ENCODE data around the gene MYOCOS.

The MYOCOS gene

DNA sequence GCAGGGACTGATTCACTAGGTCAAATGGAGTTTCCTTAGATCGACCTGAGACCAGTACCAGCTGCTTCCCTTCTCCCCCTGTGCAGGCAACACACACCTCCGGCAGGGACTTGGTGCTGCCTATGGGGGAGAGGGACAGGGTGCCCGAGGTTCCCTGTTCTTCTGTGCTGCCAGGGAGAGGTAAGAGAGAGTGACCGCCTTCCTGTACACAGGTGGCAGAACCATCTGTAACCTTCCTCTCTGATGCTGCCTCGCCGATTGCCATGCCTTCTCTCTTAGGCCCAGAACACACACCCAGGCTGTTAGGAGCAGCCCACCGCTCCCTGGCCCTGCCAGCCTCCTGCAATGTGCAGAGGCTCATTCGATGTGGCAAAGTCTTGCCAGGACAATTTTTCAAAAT, 21.1 kb downstream of the MYOCOS start:
- TF ChIP-seq EZH2phosphoT487 (conservative IDR thresholded peaks at IDR 0.05; ENCODE audit: low read length): no peak
- TF ChIP-seq, protein P1, sequence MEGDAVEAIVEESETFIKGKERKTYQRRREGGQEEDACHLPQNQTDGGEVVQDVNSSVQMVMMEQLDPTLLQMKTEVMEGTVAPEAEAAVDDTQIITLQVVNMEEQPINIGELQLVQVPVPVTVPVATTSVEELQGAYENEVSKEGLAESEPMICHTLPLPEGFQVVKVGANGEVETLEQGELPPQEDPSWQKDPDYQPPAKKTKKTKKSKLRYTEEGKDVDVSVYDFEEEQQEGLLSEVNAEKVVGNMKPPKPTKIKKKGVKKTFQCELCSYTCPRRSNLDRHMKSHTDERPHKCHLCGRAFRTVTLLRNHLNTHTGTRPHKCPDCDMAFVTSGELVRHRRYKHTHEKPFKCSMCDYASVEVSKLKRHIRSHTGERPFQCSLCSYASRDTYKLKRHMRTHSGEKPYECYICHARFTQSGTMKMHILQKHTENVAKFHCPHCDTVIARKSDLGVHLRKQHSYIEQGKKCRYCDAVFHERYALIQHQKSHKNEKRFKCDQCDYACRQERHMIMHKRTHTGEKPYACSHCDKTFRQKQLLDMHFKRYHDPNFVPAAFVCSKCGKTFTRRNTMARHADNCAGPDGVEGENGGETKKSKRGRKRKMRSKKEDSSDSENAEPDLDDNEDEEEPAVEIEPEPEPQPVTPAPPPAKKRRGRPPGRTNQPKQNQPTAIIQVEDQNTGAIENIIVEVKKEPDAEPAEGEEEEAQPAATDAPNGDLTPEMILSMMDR (IDR thresholded peaks at IDR 0.05; ENCODE audit: insufficient read depth, low read length, poor library complexity, severe bottlenecking): no peak
- H3F3A ChIP-seq (ENCODE audit: insufficient read depth): no peaks in the 10 kb centered on the region

DNA sequence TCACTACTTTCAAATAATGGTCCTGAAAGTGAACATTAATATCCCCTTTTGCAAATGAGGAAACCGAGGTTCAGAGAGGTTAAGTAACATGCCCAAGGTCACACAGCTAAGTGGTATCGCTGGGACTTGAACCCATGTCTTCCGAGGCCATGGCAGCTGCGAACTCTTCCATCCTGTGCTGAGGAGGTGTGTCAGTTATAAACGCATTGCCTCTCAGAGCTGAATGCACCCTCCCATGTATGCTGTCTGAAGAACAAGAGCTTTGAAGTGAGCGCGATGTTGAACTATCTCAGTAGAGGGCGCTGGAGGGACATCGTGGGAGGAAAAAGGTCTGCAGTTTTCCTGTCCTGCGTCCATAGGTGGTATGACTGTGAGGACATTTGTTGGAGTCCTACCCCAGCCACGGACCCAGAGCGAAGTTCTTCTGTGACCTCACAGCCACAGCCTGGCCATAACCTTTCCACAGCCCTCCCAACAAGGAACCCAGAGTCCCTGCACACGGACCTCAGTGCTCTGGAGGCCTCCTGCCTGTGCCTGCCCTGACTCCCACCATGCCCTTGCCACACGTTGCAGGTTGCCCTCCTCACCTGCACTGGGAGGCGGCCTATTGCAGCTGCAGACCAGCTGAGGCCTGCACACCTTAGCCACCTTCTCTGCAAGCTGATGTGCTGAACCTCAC, 22.9 kb downstream of the MYOCOS start:
- H3K27ac ChIP-seq (ENCODE audit: low read depth, low read length): no peak overlapping the region
- H3F3A ChIP-seq (ENCODE audit: insufficient read depth): no peaks in the 10 kb centered on the region
- H3K27me3 ChIP-seq (ENCODE audit: low read length): no peaks in the 10 kb centered on the region
- H3K4me3 ChIP-seq (ENCODE audit: insufficient read depth, low read length, poor library complexity, severe bottlenecking): no peak overlapping the region
- no peak overlapping the region for H3K9ac ChIP-seq (ENCODE audit: low read length)
- peak overlapping the region; percentile 72 for H2AFZ ChIP-seq (ENCODE audit: low read depth, low read length, severe bottlenecking)
- no peak overlapping the region for H3K4me2 ChIP-seq (ENCODE audit: low read depth, low read length, poor library complexity, severe bottlenecking)
- no peaks in the 10 kb centered on the region for H3K36me3 ChIP-seq (ENCODE audit: low read length)
- H3K9me3 ChIP-seq (ENCODE audit: insufficient read depth, low read length): no peaks in the 10 kb centered on the region
- no peaks in the 10 kb centered on the region for H4K20me1 ChIP-seq (ENCODE audit: low read depth, low read length)
- H3K79me2 ChIP-seq (ENCODE audit: insufficient read depth, low read length): no peaks in the 10 kb centered on the region
- H3K9me2 ChIP-seq (replicated peaks; ENCODE audit: insufficient read depth, low read length): no peaks in the 10 kb centered on the region
- TF ChIP-seq, protein P1 (IDR thresholded peaks at IDR 0.05; ENCODE audit: insufficient read depth, low read length, poor library complexity, severe bottlenecking): peak; percentile 71
- TF ChIP-seq EZH2phosphoT487 (conservative IDR thresholded peaks at IDR 0.05; ENCODE audit: low read length): no peak

More for the DNA sequence above, 21.1 kb downstream of the MYOCOS start:
- Histone ChIP-seq H3K36me3 (ENCODE audit: low read length) (no peaks in the 10 kb centered on the region), H3K9me2 (replicated peaks; ENCODE audit: insufficient read depth, low read length) (no peaks in the 10 kb centered on the region), H3K79me2 (ENCODE audit: insufficient read depth, low read length) (no peaks in the 10 kb centered on the region), H3K4me2 (ENCODE audit: low read depth, low read length, poor library complexity, severe bottlenecking) (no peak overlapping the region), H4K20me1 (ENCODE audit: low read depth, low read length) (no peaks in the 10 kb centered on the region), H3K27ac (ENCODE audit: low read depth, low read length) (no peak overlapping the region), H3K4me3 (ENCODE audit: insufficient read depth, low read length, poor library complexity, severe bottlenecking) (no peak overlapping the region), H3K27me3 (ENCODE audit: low read length) (no peaks in the 10 kb centered on the region), H3K9ac (ENCODE audit: low read length) (no peak overlapping the region), H2AFZ (ENCODE audit: low read depth, low read length, severe bottlenecking) (no peak overlapping the region), H3K9me3 (ENCODE audit: insufficient read depth, low read length) (no peaks in the 10 kb centered on the region)

DNA sequence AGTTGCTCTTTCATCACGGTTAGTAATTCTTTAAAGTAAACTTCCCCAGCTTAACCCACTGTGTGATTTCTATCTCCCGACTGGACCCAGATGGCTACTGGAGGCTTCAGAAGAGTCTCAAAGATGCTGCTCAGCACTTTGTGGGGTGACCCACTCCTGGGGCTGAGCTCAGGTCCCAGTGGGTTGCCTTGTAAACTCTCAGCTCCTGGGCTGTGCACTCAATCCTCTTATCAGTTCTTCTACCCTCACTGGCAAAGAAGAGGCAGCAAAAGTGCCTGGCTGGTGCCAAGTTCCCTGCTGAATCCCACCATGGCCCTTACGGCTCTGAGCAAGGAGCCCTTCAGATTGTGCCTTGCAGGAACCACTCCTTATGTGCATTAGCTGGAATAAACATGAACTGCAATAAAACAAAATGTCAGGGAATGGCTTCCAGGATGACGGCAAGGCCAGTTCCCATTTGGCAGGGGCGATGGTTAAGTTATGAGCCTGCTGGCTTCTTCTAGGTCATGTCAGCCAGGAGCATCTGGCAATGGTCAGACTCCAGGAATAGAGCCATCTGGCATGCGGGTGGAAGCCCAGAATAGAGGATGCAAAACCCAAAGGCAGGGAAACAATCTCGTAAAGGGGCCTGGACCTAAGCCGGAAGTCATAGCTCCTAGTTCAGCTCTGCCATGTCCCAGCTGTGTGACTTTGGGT, 23.7 kb downstream of the MYOCOS start:
- H3K9me2 ChIP-seq (replicated peaks; ENCODE audit: insufficient read depth, low read length): no peaks in the 10 kb centered on the region
- no peaks in the 10 kb centered on the region for H3K27me3 ChIP-seq (ENCODE audit: low read length)
- H4K20me1 ChIP-seq (ENCODE audit: low read depth, low read length): no peaks in the 10 kb centered on the region
- no peak overlapping the region for H3K4me2 ChIP-seq (ENCODE audit: low read depth, low read length, poor library complexity, severe bottlenecking)
- peak overlapping the region; percentile 72 for H2AFZ ChIP-seq (ENCODE audit: low read depth, low read length, severe bottlenecking)
- no peak overlapping the region for H3K27ac ChIP-seq (ENCODE audit: low read depth, low read length)
- H3K4me3 ChIP-seq (ENCODE audit: insufficient read depth, low read length, poor library complexity, severe bottlenecking): no peak overlapping the region
- H3F3A ChIP-seq (ENCODE audit: insufficient read depth): no peaks in the 10 kb centered on the region
- H3K9ac ChIP-seq (ENCODE audit: low read length): no peak overlapping the region
- no peaks in the 10 kb centered on the region for H3K79me2 ChIP-seq (ENCODE audit: insufficient read depth, low read length)
- H3K9me3 ChIP-seq (ENCODE audit: insufficient read depth, low read length): no peaks in the 10 kb centered on the region
- H3K36me3 ChIP-seq (ENCODE audit: low read length): no peaks in the 10 kb centered on the region
- TF ChIP-seq, protein P1 (IDR thresholded peaks at IDR 0.05; ENCODE audit: insufficient read depth, low read length, poor library complexity, severe bottlenecking): no peak
- no peak for TF ChIP-seq EZH2phosphoT487 (conservative IDR thresholded peaks at IDR 0.05; ENCODE audit: low read length)

Measured in SU-DHL-6 (cell line).